ENCODE data around the gene IRF2.

The IRF2 gene

GRCh38 chr4:184363258-184363657, 111.1 kb downstream of the IRF2 start:
- no peaks in the 10 kb centered on the region for H3K9me3 ChIP-seq (ENCODE audit: low read depth, low read length)
- TF ChIP-seq EZH2 (IDR thresholded peaks at IDR 0.05) = no peak
- no peak for TF ChIP-seq FOXP2 (optimal IDR thresholded peaks at IDR 0.05; ENCODE audit: control extremely low read depth, extremely low read length, insufficient read depth)
- no peak for TF ChIP-seq POLR2AphosphoS5 (IDR thresholded peaks at IDR 0.05; ENCODE audit: borderline replicate concordance, low read depth, low read length)
- DNase-seq (ENCODE audit: low read depth, low spot score) = no peak
- no peaks in the 10 kb centered on the region for H3K36me3 ChIP-seq (ENCODE audit: insufficient read depth, low read length)
- H3K4me3 ChIP-seq = no peak overlapping the region
- H3K27ac ChIP-seq = no peak overlapping the region
- no peak overlapping the region for H3K9ac ChIP-seq (ENCODE audit: insufficient read length)

- no peaks in the 10 kb centered on the region for H3K9me3 ChIP-seq (ENCODE audit: low read depth, low read length)
- no peak for DNase-seq (ENCODE audit: low read depth, low spot score)
- no peak for TF ChIP-seq POLR2AphosphoS5 (IDR thresholded peaks at IDR 0.05; ENCODE audit: borderline replicate concordance, low read depth, low read length)
- no peak for TF ChIP-seq FOXP2 (optimal IDR thresholded peaks at IDR 0.05; ENCODE audit: control extremely low read depth, extremely low read length, insufficient read depth)
- TF ChIP-seq EZH2 (IDR thresholded peaks at IDR 0.05) = no peak
- no peak overlapping the region for H3K9ac ChIP-seq (ENCODE audit: insufficient read length)
- no peak overlapping the region for H3K4me3 ChIP-seq
- no peaks in the 10 kb centered on the region for H3K36me3 ChIP-seq (ENCODE audit: insufficient read depth, low read length)
- no peak overlapping the region for H3K27ac ChIP-seq
These were observed 112.0 kb downstream of the IRF2 start for GRCh38 chr4:184362396-184362795.

DNA sequence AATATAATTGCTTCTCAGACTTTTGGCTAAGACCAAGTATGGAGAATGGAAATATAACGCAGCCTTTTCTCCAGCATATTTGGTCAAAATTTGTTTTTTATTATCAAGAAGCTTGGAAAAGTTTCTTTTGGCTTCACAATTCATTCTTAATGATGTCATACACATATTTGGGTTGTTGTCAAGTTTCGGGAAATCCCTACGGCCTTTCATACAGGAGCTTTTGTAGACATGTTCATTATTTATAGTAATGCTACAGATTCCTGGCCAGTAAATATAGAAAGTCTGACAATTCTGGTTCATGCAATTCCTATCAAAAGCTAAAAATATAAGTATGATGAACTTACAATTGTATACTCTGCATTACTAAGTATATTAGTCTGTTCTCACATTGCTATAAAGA, 112.9 kb downstream of the IRF2 start:
- no peak for TF ChIP-seq POLR2AphosphoS5 (IDR thresholded peaks at IDR 0.05; ENCODE audit: borderline replicate concordance, low read depth, low read length)
- TF ChIP-seq FOXP2 (optimal IDR thresholded peaks at IDR 0.05; ENCODE audit: control extremely low read depth, extremely low read length, insufficient read depth) = no peak
- TF ChIP-seq EZH2 (IDR thresholded peaks at IDR 0.05) = no peak
- no peak for DNase-seq (ENCODE audit: low read depth, low spot score)
- Histone ChIP-seq H3K9me3 (ENCODE audit: low read depth, low read length) (no peaks in the 10 kb centered on the region), H3K27ac (no peak overlapping the region), H3K9ac (ENCODE audit: insufficient read length) (no peak overlapping the region), H3K36me3 (ENCODE audit: insufficient read depth, low read length) (no peaks in the 10 kb centered on the region), H3K4me3 (no peak overlapping the region)

- H3K9me3 ChIP-seq (ENCODE audit: low read depth, low read length) = no peaks in the 10 kb centered on the region
- no peak for DNase-seq (ENCODE audit: low read depth, low spot score)
- H3K27ac ChIP-seq = peak overlapping the region; percentile 44; the same call in 1 of the 2 replicates
- TF ChIP-seq FOXP2 (optimal IDR thresholded peaks at IDR 0.05; ENCODE audit: control extremely low read depth, extremely low read length, insufficient read depth) (peak; percentile 73), EZH2 (IDR thresholded peaks at IDR 0.05) (no peak), POLR2AphosphoS5 (IDR thresholded peaks at IDR 0.05; ENCODE audit: borderline replicate concordance, low read depth, low read length) (no peak)
- H3K36me3 ChIP-seq (ENCODE audit: insufficient read depth, low read length) = no peaks in the 10 kb centered on the region
- no peak overlapping the region for H3K9ac ChIP-seq (ENCODE audit: insufficient read length)
- H3K4me3 ChIP-seq = no peak overlapping the region
These were observed 114.5 kb downstream of the IRF2 start for GRCh38 chr4:184359888-184360287.

- Histone ChIP-seq H3K9ac (ENCODE audit: insufficient read length) (no peak overlapping the region), H3K36me3 (ENCODE audit: insufficient read depth, low read length) (no peaks in the 10 kb centered on the region), H3K9me3 (ENCODE audit: low read depth, low read length) (no peaks in the 10 kb centered on the region), H3K4me3 (peak overlapping the region; percentile 23), H3K27ac (peak overlapping the region; percentile 56; the same call in 1 of the 2 replicates)
- TF ChIP-seq FOXP2 (optimal IDR thresholded peaks at IDR 0.05; ENCODE audit: control extremely low read depth, extremely low read length, insufficient read depth) (no peak), EZH2 (IDR thresholded peaks at IDR 0.05) (no peak), POLR2AphosphoS5 (IDR thresholded peaks at IDR 0.05; ENCODE audit: borderline replicate concordance, low read depth, low read length) (no peak)
- no peak for DNase-seq (ENCODE audit: low read depth, low spot score)
These were observed 115.7 kb downstream of the IRF2 start for GRCh38 chr4:184358521-184359232.

DNA sequence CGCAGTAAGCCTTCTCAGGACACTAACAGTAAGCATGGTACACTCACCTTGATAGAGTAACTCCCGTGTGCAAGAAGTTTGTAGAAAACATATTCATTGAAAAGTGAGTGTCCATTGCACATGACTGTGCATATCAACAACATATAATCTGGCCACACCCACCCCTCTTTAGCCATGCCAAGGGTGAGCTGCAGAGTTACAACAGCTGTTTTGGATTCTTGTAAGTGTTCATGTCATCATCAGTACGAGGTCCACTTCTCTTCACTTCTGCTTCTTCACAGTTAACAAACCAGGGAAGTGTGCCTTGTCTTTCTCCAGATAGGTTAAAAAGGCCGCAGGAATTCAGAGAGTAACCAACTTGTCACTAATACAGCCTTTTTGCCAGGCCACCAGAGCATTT, 116.6 kb downstream of the IRF2 start:
- DNase-seq (ENCODE audit: low read depth, low spot score) = no peak
- Histone ChIP-seq H3K4me3 (no peak overlapping the region), H3K9me3 (ENCODE audit: low read depth, low read length) (no peaks in the 10 kb centered on the region), H3K9ac (ENCODE audit: insufficient read length) (no peak overlapping the region), H3K27ac (0 out of 2 replicates have a peak overlapping the region, but pooled peaks have one; percentile 56), H3K36me3 (ENCODE audit: insufficient read depth, low read length) (no peaks in the 10 kb centered on the region)
- TF ChIP-seq FOXP2 (optimal IDR thresholded peaks at IDR 0.05; ENCODE audit: control extremely low read depth, extremely low read length, insufficient read depth) = no peak
- no peak for TF ChIP-seq POLR2AphosphoS5 (IDR thresholded peaks at IDR 0.05; ENCODE audit: borderline replicate concordance, low read depth, low read length)
- TF ChIP-seq EZH2 (IDR thresholded peaks at IDR 0.05) = no peak

GRCh38 chr4:184357165-184357564, 117.2 kb downstream of the IRF2 start:
- DNase-seq (ENCODE audit: low read depth, low spot score) = no peak
- Histone ChIP-seq H3K9ac (ENCODE audit: insufficient read length) (no peak overlapping the region), H3K27ac (no peak overlapping the region), H3K9me3 (ENCODE audit: low read depth, low read length) (no peaks in the 10 kb centered on the region), H3K36me3 (ENCODE audit: insufficient read depth, low read length) (no peaks in the 10 kb centered on the region), H3K4me3 (no peak overlapping the region)
- TF ChIP-seq FOXP2 (optimal IDR thresholded peaks at IDR 0.05; ENCODE audit: control extremely low read depth, extremely low read length, insufficient read depth) (no peak), EZH2 (IDR thresholded peaks at IDR 0.05) (no peak)

DNA sequence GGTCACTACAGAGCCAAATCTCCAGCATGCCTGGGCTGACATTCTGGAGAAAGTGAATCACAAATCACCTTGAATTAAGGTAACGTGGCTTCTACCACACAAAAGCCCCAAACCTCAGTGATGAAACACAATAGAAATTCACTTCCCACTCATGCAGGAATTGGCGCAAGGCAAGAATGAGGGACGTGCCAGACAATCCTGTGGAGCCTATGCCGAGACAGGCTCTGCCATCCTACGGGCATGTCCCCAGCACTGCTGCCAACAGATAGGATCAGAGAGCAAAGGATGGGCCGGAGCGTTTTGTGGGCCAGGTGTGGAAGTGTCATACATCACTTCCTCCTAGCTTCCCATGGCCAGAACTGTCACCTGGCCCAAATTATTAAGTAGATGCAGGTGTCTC, 118.0 kb downstream of the IRF2 start:
- H3K9ac ChIP-seq (ENCODE audit: insufficient read length) = no peak overlapping the region
- H3K4me3 ChIP-seq = no peak overlapping the region
- no peaks in the 10 kb centered on the region for H3K36me3 ChIP-seq (ENCODE audit: insufficient read depth, low read length)
- no peaks in the 10 kb centered on the region for H3K9me3 ChIP-seq (ENCODE audit: low read depth, low read length)
- no peak for DNase-seq (ENCODE audit: low read depth, low spot score)
- TF ChIP-seq FOXP2 (optimal IDR thresholded peaks at IDR 0.05; ENCODE audit: control extremely low read depth, extremely low read length, insufficient read depth) = no peak
- no peak for TF ChIP-seq EZH2 (IDR thresholded peaks at IDR 0.05)
- TF ChIP-seq POLR2AphosphoS5 (IDR thresholded peaks at IDR 0.05; ENCODE audit: borderline replicate concordance, low read depth, low read length) = no peak
- no peak overlapping the region for H3K27ac ChIP-seq

DNA sequence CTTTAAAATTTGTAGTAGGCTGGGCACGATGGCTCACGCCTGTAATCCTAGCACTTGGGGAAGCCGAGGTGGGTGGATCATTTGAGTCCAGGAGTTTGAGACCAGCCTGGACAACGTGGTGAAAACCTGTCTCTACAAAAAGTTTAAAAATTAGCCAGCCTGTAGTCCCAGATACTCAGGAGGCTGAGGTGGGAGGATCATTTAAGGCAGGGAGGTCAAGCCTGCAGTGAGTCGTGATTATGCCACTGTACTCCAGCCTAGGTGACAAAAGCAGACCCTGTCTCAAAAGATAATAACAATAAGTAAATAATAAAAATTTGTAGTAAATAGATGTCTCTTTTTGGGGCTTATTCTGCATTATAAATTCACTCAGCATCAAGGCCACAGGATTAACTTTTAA, 118.5 kb downstream of the IRF2 start:
- no peak overlapping the region for H3K4me3 ChIP-seq
- H3K9ac ChIP-seq (ENCODE audit: insufficient read length) = no peak overlapping the region
- H3K36me3 ChIP-seq (ENCODE audit: insufficient read depth, low read length) = no peaks in the 10 kb centered on the region
- DNase-seq (ENCODE audit: low read depth, low spot score) = no peak
- no peak for TF ChIP-seq FOXP2 (optimal IDR thresholded peaks at IDR 0.05; ENCODE audit: control extremely low read depth, extremely low read length, insufficient read depth)
- no peak for TF ChIP-seq EZH2 (IDR thresholded peaks at IDR 0.05)
- TF ChIP-seq POLR2AphosphoS5 (IDR thresholded peaks at IDR 0.05; ENCODE audit: borderline replicate concordance, low read depth, low read length) = no peak
- peak overlapping the region; percentile 55; the same call in 1 of the 2 replicates for H3K27ac ChIP-seq
- H3K9me3 ChIP-seq (ENCODE audit: low read depth, low read length) = no peaks in the 10 kb centered on the region

Data from SK-N-MC (cell line).